Stimulated activated CD8-positive, alpha-beta memory T cell treated with anti-CD3 and anti-CD28 coated beads, Interleukin-12 subunit alpha, Interleukin-12 subunit beta, amount 100 ng/mL, for 24 hours (primary cell): Measurements from ENCODE around the gene CCSER2.
A peak's percentile ranks its signal among the peaks of the same experiment; 100 is the strongest.
"Not testable (repeated sequence)": the region's sequence is repeated elsewhere in the genome, so short reads cannot be mapped to it uniquely, and the experiment has no call there.

Experiments used
- DNase-seq: peaks from one replicate; pipeline ENCODE4 v3.0.0-alpha.2; 2020; ENCODE audit errors: extremely low read depth

CCSER2 gene

DNA sequence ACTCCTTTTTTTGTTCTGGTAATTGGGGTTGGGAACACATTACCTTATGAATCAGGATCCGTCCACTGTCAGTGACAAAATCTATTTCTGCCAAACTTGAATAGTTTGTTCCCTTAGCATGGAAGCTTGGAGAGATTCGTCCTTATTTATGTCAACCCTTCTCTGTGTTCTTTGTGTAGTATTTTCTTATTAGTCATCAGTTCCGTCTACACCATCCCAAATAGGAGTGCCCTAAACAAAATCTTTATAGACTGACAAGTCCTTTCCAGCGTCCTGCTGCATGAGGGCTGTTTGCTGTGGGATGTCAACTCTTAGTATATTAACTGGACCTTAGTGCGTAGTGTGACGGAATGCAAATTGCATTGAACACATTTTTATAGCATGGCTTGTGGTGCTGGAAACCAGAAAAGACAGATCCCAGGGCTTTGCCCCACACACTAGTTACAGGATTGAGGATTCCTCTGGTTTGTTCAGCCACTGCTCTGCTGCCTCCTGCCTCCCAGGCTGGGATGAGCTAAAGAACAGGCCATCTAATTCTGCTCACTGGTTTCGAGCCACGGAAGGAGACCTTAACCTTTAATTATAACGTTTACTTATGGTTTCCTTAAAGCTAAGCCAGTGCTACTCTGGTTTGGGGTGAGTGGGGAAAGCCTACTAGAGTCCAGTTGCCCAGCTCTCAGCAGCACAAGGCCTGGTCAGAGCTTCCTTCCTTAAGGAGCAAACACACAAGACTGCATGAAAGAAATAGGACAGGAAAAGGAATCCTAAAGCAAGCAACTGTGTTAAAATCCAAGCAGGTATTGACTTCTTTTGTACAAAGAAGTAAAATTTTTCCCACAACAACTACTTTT, 194.4 kb downstream of the CCSER2 start:
- no peak for DNase-seq

DNA sequence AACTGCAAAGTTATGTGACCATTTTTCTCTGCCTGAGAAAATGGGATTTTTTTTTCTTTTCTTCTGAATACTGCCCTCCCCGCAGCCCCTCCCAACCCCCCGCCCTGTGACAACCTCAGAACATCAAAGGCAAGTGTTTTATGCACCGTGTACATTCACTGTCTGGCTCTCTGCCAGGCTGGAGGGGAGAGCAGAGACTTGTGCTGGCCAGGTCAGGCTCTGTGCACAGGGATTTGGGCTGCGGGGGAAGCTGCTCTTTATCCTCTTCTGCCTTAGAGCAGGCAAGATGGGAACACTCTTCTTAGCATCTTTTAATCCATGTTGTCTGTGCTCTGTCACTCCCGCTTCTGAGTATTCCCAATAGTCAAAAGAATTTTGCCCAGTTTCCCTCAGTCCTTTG, 195.1 kb downstream of the CCSER2 start:
- DNase-seq: no peak

DNA sequence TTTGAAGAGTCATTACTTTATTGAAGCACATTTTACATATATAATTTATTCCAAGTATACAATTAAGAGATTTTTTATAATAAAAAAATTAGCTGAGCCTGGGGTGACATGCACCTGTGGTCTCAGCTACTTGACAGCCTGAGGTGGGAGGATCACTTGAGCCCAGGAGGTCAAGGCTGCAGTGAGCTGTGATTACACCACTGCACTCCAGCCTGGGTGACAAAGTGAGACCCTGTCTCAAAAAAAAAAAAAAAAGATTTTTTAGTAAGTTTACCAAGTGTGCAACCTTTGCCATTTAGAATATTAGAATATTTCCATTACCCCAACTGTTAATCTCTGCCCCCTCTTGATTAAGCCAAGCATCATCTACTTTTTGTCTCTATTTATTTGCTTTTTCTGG, 196.0 kb downstream of the CCSER2 start:
- DNase-seq: no peak

- DNase-seq: no peak
Measured at GRCh38 chr10:84525120-84525806, 196.9 kb downstream of the CCSER2 start.

GRCh38 chr10:84525807-84526182, 197.4 kb downstream of the CCSER2 start:
- not testable (repeated sequence) for DNase-seq

DNA sequence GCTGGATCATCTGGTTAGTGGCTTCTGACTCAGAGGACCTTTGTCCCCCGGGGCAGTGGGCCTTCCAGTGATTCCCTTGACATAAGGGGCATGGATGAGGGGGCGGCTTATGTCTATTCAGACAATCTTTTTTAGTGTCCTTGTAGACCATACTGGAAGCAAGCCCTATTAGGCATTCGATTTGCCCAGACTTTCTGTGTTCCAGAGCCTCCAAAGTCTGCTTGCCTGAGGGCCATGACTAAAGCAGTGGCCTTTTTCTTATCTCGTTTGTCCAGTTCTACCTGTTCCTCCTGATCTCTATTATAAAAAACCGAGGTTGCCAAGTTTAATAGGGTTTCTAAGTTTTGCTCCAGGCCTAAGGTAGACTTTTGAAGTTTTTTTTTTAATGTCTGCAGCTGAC, 199.0 kb downstream of the CCSER2 start:
- not testable (repeated sequence) for DNase-seq

- DNase-seq: not testable (repeated sequence)
Measured at GRCh38 chr10:84528526-84528925, 200.1 kb downstream of the CCSER2 start.

DNA sequence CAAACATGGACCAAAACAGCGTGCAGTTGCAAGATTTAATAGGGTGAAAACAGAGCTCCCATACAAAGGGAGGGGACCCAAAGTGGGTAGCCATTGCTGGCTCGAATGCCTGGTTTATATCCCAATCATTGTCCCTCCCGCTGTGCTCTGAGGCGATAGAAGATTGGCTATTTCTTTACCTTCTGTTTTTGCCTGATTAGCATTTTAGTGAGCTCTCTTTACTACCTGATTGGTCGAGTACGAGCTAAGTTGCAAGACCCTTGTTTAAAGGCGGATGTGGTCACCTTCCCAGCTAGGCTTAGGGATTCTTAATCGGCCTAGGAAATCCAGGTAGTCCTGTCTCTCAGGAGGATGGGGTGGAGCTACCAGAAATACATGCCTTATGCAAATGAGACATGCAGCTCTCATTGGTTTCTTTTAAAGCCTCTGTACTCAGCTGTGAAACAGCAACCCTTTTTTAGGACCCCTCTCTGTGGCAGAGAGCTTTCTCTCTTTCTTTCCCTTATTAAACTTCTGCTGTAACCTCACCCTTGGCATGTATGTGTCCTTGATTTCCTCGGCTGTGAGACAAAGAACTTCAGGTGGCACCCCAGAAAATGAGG, 202.4 kb downstream of the CCSER2 start:
- DNase-seq: no peak

DNA sequence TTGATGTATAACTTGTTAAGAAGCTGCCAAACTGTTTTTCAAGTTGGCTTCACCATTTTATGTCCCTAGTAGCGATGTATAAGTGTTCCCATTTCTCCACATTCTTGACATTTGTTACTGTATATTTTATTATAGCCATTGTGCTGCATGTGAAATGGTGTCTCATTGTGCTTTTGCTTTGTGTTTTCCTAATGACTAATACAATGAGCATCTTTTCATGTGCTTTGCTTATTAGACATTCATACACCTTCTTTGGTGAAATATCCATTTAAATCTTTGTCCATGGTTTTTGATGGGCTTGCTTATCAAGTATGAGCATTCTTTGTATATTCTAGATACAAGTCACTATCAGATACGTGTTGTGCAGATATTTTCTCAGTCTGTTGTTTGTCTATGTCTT, 203.0 kb downstream of the CCSER2 start:
- DNase-seq: no peak

GRCh38 chr10:84534168-84534567, 205.8 kb downstream of the CCSER2 start:
- no peak for DNase-seq

- DNase-seq: no peak
Measured at GRCh38 chr10:84537447-84537931, 209.1 kb downstream of the CCSER2 start.

GRCh38 chr10:84538036-84538435, 209.6 kb downstream of the CCSER2 start:
- no peak for DNase-seq

- DNase-seq: no peak
Measured at GRCh38 chr10:84539216-84539615, 210.8 kb downstream of the CCSER2 start.

- no peak for DNase-seq
Measured at GRCh38 chr10:84540022-84540616, 211.7 kb downstream of the CCSER2 start.

DNA sequence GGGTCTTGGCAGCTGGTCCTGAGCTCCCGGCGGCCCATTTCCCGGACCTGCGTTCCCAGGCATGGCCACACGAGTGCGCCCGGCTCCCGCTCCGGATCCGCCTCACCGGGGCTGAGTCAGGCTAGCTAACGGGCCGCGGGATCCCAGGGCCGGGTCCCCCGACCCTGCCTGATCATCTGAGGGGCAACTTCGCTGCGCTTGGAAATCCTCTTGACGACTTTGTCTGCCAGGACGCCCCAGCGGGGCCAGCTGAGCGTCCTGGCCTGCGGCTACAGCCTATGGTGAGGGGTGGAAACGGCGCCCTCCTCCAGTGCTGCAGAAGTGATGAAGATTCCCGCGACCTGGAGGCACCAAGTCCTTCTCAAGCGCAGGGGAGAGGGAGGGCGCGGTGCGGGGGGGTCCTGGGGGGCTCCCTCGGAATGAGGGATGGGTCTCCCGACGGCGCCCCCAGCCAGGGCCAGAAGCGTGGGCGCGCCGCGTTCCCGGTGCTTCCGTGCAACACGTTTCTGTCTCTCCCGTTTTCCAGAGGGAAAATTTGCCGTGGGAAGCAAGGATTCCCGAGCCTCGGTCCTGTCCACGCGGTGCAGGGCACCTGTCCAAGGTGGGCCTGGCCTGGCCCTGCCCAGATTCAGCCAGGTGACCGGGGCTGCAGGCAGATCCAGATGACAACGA, 212.4 kb downstream of the CCSER2 start:
- DNase-seq: peak; percentile 19

- no peak for DNase-seq
Measured at GRCh38 chr10:84541289-84541637, 212.9 kb downstream of the CCSER2 start.

DNA sequence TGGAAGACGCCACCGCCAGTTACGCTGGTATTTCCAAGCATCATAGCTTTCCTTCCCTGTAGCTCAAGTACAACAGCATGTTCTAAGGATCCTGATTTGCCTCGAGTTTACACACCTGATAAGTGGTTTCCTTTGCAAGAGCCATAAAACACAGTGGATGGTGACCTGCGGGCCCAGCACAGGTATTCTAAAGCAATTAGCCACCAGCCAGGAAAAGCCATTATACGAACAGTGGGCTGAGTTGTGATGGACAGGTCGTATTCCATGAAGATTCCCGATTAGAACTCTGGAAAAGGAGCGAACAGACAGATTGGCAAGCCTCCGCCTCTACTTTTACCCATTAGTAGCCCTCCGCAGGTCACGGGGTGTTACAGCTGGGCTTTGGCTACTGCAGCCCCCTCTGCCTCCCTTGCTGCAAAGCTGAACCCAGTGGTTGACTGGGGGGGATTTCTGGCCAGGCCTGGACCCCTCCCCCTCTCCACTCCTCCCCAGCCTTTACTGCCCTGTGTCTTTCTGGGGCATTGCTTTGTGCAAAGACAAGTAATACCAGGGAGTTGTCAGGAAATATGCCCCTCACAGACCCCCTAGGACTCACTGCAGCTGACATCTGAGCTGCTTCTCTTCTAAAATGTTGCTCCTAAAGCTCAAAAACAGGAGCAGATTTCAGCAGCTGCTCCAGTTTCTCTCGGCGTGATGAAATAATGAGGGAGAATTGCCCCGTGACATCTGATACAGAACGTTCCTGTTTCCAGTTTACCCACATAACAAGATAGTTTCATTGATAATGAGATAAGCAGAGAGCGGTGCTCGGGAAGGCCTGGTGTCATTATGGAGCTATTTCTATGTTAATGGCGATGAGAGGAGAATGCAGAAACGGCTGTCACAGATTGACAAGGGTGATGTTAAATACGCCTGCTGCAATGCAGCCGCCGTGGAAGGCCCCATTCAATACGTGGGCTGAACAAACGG, 214.4 kb downstream of the CCSER2 start:
- DNase-seq: no peak

- DNase-seq: no peak
Measured at GRCh38 chr10:84543948-84544347, 215.6 kb downstream of the CCSER2 start.

GRCh38 chr10:84545651-84546050, 217.3 kb downstream of the CCSER2 start:
- no peak for DNase-seq

- DNase-seq: no peak
Measured at GRCh38 chr10:84546609-84547008, 218.2 kb downstream of the CCSER2 start.

DNA sequence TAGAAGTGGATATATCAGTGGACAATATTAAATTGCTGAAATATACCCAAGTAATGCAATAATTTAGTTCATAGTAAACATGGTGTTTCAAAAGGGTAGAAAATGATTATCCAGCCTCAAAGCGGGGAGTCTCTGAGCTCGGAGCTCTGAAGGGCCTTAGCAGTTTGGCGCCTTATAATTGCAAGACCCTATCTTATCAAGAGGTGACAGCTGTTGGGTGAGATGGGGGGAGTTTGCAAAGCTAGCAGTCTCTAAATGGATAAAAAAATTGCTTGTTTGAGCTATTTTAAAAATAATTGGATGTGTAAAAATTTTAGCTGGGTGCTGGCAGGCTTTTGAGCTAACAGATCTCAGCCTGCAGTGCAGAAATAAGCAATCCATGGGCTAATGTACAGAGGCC, 219.2 kb downstream of the CCSER2 start:
- no peak for DNase-seq
